NOMO-1 treated with dmso at 0.1 percent for 144 hours (cell line): ENCODE results near the gene FRMD3.

Experiments
- DNase-seq: peaks from one replicate; lab custom pipeline; 2025; ENCODE audit not compliant: unreplicated experiment; lab: John Stamatoyannopoulos, UW

FRMD3 gene

DNA sequence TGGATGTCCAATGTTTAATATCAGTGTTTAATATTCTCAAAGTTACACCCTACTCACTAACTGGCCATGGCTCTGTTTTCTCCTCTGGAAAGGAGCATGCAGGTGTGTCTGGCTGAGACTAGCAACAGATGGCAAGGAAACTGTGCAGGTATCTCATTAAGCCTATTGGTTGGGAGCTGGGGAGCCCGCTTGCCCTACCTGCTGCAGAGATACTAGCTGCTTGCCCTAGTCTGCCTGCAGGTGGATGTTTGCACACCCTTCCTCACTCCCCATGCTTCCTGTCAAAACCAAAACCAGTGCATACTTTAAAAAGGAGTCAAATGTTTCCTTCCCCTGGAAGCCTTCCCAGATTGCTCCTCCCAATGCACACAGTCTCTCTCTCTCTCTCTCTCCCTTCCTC, 247.0 kb downstream of the FRMD3 start:
- DNase-seq: no peak

- no peak for DNase-seq
These were observed 247.5 kb downstream of the FRMD3 start for GRCh38 chr9:83290692-83291091.

DNA sequence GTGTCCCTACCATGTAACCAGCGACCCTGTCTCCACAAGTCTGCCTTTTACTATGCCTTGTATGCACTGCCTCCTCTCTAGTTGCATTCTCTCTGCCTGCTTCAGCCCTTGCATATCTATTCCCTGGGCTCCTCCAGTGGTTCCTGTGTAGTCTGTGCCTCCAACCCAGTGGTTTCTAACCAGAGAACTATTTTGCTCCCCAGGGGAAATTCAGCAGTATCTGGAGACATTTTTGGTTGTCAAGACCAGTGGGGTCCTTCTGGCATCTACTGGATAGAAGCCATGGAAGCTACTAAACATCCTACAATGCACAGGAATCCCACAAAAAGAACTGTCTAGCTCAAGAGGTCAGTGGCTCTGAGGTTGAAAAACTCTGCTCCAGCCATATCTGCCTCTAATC, 251.2 kb downstream of the FRMD3 start:
- DNase-seq: no peak

DNA sequence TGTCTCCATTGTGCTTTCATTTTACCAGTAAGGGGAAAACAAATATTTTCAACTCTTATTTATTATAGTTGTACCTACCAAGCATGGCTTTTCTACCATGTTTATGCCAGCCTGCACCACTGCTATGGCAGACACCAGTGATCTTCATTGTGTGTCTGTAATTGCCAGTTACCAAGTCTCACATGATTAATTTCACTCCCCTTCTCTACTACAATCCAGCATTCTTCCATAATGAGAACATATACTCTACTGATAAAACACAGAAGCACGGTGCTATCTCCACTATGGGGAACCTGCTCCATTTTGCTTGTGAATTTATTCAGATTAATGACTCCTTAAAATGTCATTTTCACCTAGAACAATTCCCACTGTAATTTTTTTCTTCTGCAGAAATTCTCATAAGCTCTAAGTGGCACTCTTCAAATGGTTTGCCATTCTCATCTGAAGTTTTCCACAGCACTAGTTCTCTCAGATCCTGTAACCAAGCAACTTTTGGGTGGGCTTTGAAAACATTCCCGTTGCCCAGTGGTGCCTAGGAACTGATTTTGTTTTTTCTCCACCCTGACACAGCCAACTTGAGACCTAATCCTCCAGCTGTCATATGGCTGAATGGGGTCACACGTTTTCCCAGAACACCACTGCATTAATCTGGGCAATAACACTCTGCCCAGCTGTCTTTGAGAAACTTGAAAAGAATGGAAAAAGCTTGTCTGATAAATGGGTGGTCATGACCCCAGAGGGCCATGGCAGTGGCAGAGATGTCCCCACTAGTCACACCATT, 252.6 kb downstream of the FRMD3 start:
- DNase-seq: no peak

- no peak for DNase-seq
These were observed 253.5 kb downstream of the FRMD3 start for GRCh38 chr9:83284746-83285145.

GRCh38 chr9:83283528-83283927, 254.7 kb downstream of the FRMD3 start:
- no peak for DNase-seq

DNA sequence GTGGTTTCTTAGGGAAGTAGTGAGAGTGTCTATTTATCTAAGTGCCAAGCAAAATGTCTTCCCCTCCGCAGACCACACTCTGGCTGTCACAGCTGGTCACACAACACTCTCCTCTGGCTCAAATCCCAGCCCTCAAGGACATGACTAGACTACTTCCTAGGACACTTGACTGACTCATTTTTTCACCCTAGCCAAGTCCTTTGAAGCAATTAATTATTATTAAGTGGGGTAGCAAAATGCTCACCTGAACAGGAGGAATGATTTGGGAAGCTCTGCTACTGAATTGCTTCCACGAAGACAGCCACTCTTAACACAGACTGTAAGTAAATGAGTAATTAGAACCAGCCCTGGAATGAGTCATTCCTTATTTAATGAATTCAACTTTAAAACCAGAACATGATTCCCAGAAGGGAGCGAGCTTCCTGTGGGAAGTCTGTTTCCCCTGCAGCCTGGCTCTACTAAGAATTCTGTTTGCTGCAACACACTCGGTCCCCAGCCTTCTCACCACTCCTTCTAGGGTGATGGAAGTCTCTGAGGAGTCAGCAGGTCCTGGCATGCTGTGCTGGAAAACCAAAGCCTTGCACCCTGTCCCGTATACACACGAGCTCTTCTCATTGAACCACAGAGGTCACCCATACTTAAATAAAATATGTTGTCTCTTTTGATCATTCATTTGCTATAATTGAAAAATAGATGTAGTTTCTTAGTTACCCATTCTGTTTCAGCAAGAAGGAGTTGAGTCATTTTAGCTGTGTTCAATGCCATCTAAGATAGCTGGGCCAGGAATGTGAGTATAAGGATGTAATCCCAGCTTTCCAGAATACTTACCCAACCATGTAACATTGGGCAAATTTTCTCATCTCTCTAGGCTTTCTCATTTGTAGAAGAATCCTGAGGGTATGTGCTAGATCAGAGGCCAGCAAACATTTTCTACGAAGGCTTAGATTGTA, 256.6 kb downstream of the FRMD3 start:
- DNase-seq: peak; percentile 18

GRCh38 chr9:83280790-83281189, 257.4 kb downstream of the FRMD3 start:
- no peak for DNase-seq

DNA sequence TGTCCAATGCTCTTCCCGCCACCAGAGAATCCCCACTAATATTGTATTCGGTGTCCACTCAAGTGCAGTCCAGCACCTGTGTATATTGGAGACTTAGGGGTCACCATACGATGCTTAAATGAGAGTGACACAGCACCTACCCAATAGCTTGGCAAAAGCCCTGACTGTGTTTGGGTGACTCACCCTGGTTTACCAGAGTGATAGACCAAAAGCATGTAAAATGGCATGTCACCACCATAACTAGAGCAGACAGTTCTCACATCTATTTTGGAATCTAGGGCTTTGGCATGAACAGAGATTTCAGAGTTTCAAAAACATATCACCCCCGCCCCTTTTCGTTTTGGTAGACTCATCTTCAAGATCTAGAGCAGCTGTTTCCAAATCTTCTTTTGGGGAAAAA, 257.9 kb downstream of the FRMD3 start:
- DNase-seq: no peak

DNA sequence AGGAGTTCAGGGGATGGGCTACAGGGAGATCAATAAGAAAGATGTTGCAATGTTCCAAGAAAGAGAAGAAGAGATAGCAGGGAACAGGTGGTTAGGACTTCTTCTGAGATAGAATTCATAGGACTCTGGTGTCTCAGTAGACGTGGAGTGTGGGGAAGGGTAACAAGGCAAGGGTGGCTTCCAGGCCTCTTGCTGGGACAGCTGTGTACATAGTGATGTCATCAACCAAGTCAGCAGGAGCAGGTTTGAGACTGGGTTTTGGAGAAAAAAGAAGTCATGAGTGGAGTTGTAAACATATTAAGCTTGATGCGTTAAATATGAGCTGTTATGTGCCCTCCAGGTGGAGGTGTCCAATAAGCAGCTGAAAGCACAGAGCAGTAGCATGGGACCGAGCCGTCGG, 263.4 kb downstream of the FRMD3 start:
- no peak for DNase-seq

- DNase-seq: no peak
These were observed 266.5 kb downstream of the FRMD3 start for GRCh38 chr9:83271665-83272071.

- DNase-seq: no peak
These were observed 268.1 kb downstream of the FRMD3 start for GRCh38 chr9:83270116-83270515.

GRCh38 chr9:83267741-83268140, 270.5 kb downstream of the FRMD3 start:
- DNase-seq: no peak

- DNase-seq: no peak
These were observed 271.3 kb downstream of the FRMD3 start for GRCh38 chr9:83266666-83267496.

DNA sequence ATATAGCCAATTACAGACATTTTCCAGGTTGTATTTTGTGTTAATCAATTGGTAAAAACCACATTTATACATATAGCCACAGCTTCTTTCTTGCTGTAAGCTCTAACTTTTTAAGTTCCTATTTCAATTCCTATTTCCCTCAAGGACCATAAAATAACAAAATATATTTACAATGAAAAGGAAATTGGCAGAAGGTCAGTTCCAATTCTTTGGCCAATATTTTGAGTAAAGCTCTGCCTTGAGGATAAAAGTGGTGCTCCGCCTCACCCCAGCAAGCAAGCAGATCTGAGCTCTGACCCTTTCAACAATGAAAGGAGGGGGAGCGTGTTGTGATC, 271.9 kb downstream of the FRMD3 start:
- no peak for DNase-seq

DNA sequence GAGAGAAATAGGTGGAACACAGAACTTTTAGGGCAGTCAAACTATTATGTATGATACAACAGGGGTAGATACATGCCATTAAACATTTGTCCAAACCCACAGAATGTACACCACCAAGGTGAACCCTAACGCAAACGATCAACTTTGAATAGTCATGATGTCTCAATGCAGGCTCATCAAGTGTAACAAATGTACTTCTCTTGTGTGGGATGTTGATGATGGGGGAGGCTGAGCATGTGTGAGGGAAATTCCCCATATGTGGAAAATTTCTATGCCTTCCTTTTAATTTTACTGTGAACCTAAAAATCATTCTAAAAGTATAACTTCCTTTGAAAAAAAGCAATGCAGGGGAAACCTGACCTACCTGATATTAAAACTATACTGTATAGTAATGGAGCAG, 273.9 kb downstream of the FRMD3 start:
- DNase-seq: no peak

DNA sequence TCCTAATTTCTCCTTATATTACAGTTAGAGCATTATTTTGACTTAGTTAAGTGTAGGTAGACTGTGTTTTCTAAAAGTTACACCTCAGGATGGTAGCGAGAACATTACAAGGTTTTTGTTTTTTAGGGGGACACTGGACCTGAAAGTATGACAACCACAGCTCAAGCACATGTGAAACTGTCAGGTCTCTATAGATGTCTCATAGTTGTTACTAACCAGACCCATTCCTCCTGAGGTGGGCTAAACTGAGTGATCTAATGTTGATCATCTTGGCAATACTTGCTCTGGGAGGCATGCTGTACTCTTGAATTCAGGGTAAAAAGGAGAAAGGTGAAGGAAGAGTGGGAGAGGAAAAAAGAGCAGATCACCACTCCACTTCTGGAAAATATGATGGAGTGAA, 278.6 kb downstream of the FRMD3 start:
- DNase-seq: no peak

GRCh38 chr9:83257937-83258891, 280.0 kb downstream of the FRMD3 start:
- no peak for DNase-seq

GRCh38 chr9:83247732-83248131, 290.5 kb downstream of the FRMD3 start:
- no peak for DNase-seq

GRCh38 chr9:83245979-83246659, 292.1 kb downstream of the FRMD3 start:
- DNase-seq: no peak
